HG02610 (cell line): ENCODE results near the gene ABHD3.
"Not testable (repeated sequence)": the region's sequence is repeated elsewhere in the genome, so short reads cannot be mapped to it uniquely, and the experiment has no call there.

Experiments
- ATAC-seq: cut with Tn5 transposase; IDR thresholded peaks from one replicate; pipeline ENCODE4 v1.9.1; 2021; ENCODE audit warnings: mild to moderate bottlenecking, moderate library complexity; ENCODE audit not compliant: unreplicated experiment

ABHD3 gene

GRCh38 chr18:21706386-21706865 lies 1.9 kb upstream of the ABHD3 start:
- ATAC-seq: no peak

- ATAC-seq: no peak
Observed at GRCh38 chr18:21703241-21703820, 1.2 kb downstream of the ABHD3 start.

DNA sequence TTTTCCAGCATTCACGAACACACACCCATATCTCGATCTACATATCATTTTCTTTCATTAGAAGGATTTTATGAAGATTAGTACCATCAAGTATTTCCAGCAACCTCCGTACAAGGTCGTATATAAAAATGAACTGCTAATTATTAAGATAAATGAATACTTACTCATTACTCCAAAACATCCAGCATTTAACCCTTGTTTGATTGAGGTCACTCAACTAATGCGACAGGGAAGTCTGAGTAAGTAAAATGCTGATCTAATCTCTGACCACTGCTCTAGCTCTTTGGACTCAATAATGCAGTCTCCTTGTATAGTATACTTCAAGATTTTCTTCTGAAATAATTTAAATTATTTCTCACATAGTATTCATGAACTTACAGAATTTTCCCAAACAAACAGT lies 2.0 kb downstream of the ABHD3 start:
- ATAC-seq: no peak

DNA sequence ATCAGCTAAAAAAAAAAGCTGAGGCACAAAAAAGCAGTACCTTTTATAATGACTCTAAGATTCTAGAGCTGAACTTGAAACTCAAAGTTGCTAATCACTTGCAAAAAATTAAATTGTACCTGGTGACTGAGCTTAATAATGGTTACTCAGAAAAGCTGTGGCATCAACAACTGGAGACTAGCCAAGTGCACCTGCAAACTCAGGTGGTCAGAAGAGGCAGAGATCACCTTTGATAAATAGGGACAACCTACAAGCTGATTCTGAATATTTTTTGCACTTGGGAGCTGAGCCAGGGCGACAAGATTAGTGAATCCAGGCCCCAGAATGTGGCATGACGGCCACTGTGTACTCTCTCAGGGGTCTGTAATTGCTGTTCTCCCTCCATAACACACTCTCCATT lies 3.0 kb downstream of the ABHD3 start:
- no peak for ATAC-seq

- no peak for ATAC-seq
Observed at GRCh38 chr18:21700528-21701075, 4.0 kb downstream of the ABHD3 start.

DNA sequence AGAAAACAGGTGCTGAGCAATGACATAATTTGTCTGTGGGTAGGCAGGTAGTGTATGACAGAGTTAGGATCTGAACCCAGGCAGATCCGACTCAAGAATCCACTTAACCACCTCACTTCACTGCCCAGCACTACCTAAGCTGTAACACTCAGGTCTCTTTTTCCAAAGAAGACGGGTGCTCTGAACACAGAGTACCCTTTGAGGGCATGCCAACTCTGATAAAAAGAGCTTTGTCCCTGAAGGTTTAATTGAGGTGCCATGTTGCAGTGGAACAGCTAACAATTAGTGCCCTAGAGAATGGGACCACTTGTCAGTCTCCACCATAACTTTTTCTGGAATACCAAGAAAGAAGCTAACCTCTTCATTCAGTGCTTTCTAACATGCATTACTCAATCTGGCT lies 11.3 kb downstream of the ABHD3 start:
- no peak for ATAC-seq

DNA sequence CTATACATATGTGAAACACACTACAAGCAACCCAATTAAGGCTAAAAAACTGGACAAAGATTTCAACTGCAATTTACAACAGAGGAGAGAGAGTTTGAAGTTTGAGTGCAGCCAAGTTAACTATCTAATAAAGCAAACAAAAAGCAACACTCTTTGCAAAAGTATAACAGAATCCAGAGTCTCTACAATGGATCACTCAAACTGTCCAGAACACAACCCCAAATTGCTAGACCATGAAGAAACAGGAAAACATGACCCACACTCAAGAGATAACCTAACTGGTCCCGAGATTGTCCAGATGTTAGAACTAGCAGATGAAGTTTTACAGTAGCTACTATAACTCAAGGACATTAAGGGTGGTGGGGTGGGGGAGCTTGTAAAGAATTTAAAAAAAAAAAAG lies 14.8 kb downstream of the ABHD3 start:
- no peak for ATAC-seq

DNA sequence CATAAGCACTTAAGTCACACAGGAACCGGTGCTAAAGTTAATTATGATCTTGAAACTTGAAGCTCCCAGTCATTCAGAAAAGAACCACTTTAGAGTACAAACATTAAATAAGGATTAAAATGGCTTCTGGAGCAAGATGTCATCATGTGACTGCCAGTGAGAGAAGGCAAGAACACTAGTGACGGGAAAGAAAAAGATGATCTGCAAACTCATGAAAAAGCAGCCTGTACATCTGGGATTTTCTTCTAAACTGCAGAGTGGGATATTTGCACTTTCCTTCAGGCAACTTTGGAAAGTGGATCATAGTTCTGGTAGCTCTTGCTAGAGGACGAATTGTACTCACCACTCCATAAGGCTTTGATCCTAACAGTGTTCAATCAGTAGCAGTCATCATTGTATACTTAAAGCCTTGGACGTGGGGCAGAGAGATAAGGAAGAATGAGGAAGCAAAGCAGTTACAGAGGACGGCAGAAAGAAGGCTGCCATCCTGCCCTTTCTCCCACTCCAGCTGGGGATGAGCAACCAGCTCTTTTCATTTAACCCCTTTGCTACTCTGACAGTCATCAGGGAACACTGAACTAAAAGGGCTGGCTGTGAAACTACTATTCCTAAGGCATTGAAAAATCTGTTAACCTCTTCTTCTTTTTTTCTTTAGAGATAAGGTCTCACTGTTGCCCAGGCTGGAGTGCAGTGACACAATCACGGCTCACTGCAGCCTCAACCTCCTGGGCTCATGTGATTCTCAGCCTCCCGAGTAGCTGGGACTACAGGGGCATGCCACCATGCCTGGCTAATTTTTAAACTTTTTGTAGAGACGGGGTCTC lies 18.1 kb downstream of the ABHD3 start:
- no peak for ATAC-seq

DNA sequence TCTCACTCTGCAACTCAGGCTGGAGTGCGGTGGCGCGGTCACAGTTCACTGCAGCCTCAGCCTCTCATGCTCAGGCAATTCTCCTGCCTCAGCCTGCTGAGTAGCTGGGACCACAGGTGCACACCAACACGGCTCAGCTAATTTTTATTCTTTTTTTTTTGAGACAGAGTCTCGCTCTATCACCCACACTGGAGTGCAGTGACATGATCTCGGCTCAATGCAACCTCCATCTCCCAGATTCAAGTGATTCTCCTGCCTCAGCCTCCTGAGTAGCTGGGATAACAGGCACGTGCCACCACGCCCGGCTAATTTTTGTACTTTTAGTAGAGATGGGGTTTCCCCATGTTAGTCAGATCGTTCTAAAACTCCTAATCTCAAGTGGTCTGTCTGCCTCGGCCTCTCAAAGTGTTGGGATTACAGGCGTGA lies 19.0 kb downstream of the ABHD3 start:
- ATAC-seq: peak; percentile 78

DNA sequence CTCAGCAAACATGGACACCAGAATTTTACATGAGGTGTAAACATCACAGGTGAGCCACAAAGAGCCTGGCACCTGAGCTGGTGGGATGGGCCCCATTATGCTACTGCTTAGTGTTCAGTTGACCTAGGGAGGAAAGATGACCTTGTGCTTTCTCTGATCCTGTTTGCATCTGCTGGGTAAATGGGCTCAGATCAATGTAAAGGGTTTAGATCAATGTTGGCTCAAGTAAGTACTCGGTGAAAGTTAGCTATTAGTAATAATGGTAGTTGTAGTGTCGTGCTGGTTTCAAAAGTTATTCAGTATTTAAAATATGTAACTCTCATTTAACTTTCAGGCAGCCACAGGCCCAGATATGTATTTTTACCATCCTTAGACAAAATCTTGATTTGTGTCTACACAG lies 19.8 kb downstream of the ABHD3 start:
- peak; percentile 62 for ATAC-seq

- ATAC-seq: peak; percentile 53
Observed at GRCh38 chr18:21682371-21683051, 22.1 kb downstream of the ABHD3 start.

GRCh38 chr18:21680161-21680560 lies 24.4 kb downstream of the ABHD3 start:
- ATAC-seq: no peak

- ATAC-seq: no peak
Observed at GRCh38 chr18:21678859-21679258, 25.7 kb downstream of the ABHD3 start.

- not testable (repeated sequence) for ATAC-seq
Observed at GRCh38 chr18:21675354-21675753, 29.2 kb downstream of the ABHD3 start.

- no peak for ATAC-seq
Observed at GRCh38 chr18:21672521-21673267, 31.9 kb downstream of the ABHD3 start.

DNA sequence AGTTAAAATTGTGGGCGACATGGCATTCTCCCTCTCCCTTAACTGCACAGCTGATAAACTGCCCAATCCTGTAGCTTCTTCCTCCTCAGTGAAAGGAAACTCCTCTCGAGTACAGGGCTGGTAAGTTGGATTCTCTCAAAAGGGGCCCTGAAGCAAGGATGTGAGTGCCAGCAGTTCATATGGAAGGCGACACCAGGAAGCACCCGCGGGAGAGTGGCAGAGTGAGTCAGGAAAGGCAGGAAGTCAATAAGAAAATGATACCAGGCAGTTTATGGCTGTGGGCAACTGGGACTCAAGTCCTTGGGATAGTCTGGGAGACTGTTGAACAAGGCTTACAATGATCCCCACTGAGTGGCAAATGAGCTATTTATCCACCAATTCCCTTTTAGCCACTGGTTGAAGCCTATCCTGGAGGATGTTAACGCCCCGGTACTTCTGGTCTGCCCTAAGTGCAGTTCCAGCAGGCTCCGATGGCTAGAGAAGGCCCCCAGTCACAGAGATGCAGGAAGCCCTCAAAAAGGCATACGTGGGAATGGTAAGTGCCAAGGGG lies 34.8 kb downstream of the ABHD3 start:
- no peak for ATAC-seq

DNA sequence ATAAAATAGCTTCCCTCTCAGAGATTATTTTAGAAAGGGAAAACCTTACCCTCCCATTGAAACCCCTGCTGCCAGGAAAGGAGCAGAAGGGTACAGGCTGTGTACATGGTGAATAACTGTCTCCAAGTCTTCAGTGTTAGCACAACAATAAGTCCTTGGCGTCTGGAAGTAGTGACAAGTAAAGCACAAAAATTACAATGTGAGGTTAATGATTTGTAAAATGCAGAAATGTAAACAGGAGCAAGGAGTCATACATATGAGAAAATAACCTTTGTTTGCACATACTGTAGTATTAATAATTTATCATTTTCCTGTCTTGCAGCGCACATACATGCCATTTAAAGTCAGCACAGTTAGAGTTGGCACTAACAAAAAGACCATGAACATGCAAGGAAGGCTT lies 40.5 kb downstream of the ABHD3 start:
- ATAC-seq: no peak

- no peak for ATAC-seq
Observed at GRCh38 chr18:21663578-21663977, 41.0 kb downstream of the ABHD3 start.

GRCh38 chr18:21662581-21662980 lies 42.0 kb downstream of the ABHD3 start:
- ATAC-seq: no peak

GRCh38 chr18:21660078-21660477 lies 44.5 kb downstream of the ABHD3 start:
- ATAC-seq: peak; percentile 72

GRCh38 chr18:21656402-21656801 lies 48.2 kb downstream of the ABHD3 start:
- ATAC-seq: no peak
